NCI-H2081 (cell line): Measurements from ENCODE around the gene UROS.

ENCODE experiments used
- DNase-seq, 2 experiments: peaks; one replicate each; lab custom pipeline; 2025; lab: John Stamatoyannopoulos, UW

Gene UROS

DNA sequence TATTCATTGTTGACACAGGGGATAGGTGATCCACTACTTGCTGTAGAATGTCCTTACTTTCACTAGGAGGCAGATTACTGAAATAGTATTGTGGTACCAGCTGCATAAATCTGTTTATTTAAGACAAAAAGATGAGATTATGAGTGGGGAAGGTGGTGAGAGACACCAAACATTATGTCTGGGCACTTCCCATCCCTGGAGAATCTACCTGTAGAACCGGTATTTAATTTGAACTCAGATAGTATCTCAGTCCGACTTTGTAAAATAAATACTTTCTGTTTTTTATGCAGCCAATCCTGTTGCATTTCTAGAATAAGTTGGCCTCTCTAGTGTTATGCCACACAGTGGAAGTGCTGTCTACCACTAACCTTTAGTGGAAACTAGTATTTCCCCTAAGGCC lies 13.7 kb upstream of the UROS start:
- DNase-seq: no peak

DNA sequence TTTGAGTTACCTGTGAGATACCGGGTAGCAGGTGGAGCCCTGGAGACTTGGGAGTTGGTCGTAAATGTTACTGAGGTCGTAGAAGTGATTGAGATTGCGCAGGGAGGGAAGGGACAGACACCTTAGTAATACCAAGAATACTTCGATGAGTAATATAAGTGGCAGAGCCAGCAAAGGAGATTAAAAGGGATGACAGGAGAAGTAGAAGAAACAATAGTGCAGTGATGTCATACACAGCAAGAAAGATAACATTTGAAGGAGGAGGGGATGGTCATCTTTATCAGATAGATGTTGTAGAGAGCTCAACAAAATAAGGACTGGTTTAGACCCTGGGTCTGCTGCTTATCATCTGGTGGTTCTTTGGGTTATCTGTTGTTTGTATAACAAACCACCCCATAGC lies 5.3 kb upstream of the UROS start:
- DNase-seq: no peak

DNA sequence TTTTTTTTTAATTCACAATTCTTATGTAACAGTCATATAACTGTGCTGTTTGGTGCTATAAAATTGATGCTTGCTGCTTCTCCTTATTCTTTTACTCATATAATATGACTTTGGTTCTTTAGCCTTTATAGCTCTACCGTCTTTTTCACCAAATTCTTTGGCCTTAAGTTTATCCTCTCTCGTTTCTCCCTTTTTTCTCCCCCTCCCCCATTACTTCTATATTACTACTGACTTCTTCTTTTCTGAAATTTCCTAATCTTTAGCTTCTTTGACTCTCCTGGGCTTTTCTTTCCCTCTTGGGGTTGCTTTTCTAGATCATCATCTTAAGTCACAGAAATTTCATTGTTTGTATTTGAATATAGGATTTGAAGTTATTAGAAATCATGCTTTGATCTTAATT lies 4.1 kb upstream of the UROS start:
- no peak for DNase-seq

DNA sequence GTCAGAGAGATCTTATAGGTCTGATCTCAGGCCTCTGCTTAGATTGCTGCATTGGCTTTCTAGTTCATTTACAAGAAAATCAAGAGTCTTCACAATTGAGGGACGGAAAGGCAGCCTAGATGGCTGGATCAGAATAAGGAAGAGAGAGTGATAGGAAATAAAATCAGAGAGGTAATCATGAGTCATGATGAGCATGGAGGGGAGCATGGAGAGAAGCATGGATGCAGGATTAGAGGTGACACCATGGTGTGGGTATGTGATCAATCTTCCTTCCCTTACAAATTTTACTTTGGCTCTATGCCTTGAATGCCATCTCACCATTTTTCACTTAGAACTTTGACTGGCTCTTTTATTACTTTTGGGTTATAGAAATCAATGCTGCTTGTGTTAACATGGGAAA lies 1.7 kb upstream of the UROS start:
- DNase-seq: no peak

DNA sequence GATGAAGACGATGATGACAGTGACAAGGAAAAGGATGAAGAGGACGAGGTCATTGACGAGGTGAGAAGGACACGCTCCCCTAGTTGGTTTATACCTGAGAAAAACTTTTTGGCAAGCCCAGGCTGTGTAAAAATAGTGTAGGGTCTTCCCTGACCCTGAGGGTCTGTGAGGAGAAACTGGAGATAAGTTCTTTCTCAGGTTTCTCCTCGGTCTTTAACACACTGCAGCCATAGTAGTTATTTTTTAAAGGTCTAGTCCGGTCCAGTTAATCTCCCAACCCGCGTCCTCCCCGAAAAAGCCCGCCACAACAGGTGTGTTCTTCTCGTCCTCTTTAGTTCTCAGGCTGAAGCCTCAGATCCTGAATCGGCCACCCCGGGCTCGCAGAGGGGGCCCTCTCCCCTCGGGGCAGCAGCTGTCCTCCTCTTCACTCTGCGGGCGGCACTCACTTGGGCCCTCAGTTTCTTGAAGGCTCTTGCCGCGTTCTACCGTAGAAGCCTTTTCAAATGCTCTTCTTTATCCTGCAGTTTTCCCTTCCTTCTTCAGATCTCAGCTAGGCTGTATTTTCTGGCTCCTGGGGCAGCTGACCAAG lies 699 bp upstream of the UROS start:
- no peak for DNase-seq

DNA sequence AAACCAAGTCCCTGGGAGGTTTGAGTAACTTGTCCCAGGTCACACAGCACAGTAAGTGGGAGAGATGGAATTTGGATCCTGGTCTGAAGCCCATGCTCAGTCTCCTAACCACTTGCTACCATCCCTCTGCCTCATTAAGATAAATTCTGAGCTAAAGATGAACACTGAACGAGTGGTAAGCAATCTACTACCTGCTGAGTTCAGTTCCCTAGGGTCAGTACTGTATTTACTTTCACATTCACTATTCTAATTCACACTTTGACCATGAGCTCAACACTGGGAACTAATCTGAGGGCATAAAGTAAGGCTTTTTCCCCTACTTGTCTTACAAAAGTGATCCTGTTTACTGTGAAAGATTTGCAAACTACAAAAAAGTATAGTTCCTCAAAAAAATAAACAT lies 2.4 kb downstream of the UROS start:
- no peak for DNase-seq

DNA sequence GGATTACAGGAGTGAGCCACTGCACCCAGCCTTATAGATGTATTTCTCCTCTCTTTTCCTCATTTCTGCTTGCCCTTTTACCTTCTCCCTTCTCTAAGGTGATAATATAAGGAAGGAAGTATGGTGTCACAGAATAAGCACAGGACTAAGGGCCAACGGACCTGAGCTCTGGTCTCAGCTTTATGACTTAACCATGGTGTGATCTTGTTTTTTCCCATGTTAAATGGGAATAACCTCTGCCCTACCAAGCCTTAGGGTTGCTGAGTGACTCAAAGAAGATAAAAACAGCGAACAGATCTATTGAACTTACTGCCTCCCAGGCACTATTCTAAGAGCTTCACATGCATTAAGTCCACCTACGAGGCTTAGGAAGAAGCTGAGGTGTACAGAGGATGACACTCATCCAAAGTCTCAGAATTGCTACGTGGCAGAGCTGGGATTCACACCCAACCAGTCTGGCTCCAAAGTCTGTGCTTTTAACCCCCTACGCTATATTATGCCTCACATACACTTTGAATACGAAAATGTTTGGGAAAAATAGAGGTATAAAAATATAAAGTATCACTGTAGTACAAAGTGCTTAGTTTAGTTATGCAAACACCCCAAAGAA lies 5.6 kb downstream of the UROS start:
- DNase-seq: no peak

DNA sequence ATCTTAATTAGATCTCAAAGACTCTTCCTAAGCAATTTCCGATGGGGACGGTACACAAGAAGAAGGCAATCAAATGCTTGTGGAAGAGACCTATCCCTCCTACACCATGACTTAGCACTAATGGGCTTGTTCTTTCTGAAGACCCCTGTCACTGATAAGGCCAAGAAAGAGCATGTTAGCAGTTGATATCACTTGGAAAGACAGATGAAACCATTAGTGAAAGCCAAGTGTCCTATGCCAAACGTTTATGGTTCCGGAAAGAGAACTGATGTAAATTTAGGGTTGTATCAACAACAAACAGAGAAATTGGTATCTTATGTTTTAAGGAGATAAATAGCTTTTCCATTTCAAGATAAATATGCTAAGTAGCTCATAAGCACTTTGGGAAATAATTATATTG lies 6.5 kb downstream of the UROS start:
- no peak for DNase-seq

DNA sequence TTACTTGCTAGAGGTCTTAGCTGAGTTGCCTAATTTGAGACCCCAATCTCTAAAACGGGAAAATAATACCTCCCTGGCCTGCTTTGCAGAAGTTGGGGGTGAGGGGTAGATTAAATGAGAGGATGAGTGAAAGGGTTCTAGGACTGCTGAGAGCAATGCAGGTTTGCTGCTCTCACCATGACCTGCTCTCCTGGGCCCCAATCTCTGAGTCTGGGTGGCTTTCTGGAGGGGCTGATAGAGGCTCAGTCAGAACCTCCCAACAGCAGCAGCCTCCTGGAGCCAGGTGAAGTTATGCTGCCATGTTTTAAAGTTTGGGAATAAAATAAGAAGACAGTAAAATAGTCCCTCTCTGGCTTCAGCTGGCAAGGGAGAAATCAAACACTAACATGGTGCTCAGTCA lies 7.3 kb downstream of the UROS start:
- no peak for DNase-seq

DNA sequence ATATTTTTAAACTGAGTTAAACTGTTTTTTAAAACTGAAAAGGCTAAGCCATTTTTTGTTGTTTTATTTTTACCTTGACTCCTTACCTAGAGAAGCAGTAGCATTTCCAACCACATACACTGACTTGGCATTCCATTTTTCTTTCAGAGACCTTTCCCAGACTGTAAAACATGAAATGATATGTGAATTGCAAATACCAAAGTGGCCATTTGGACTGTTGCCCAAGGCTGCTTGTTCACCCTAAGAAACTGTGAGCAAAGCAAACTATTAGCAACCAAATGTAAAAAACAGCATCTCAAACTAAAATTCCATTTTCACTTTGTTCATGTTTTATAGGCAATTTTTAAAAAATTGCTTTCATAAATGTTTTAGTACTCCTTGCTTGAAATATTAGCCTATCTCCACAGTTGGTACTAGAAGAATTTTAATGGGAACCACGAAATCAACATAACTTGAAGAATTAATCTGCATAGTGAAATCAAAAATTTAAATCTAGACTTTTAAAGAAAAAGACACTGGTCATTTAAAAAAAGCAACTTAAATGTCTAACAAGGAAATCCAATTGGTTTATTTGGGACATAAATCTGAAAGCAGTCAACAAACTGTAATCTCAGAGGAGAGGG lies 10.8 kb downstream of the UROS start:
- no peak for DNase-seq

DNA sequence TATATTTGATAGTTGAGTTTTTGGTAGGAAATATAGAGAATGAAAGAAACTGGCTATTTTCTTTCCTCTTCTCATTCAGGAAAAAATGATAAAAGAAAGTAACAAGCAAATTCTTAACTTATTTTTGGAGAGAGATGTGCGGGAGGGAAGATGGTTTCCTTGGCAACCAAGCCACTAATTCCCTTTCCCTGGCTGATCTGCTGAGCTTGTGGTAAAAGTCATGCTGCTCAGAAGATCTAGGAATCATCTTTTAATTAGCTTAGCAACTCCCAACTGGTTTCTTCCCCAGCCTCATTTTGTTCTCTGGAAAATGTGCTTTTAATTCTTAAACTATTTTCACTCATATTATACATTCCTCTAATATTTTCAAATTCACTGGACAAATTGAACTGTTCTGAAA lies 11.8 kb downstream of the UROS start:
- DNase-seq: no peak

DNA sequence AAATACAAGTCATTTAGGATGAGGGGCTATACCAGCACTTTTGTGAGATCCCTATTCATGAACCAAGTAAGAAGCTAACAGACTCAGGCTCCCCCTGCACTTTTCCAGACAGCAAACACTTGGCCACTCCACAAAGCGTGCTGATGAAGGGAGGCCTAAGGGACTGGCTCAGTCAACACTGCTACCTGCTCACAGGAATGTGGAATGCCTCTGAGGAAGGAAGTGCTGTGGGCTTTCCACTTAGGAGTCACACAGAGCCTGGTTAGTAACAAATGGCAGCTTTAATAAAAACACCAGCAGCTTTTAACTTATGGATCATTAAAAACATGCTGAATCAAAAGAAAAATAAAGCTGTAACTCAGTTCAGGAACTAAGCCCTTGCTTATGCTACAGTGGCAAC lies 15.0 kb downstream of the UROS start:
- no peak for DNase-seq

DNA sequence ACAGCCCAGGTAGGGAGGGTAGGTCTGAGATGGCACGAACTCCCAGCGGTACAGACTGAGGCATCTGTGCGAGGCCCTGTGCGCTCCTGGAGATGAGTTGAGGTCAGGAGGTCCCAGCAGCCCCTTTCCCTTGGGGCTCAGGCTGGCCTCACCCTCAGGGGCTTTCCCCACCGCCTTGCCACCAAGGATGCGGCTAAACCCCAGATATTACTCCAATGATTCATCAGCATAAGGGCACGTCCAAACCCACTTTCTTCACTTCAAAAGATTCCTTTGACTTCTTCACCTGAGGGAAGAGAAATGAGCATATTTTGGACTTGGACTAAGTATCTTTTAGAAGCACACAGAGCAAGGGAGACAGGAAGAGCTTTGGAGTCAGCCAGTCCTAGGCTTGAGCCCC lies 20.3 kb downstream of the UROS start:
- DNase-seq: no peak

DNA sequence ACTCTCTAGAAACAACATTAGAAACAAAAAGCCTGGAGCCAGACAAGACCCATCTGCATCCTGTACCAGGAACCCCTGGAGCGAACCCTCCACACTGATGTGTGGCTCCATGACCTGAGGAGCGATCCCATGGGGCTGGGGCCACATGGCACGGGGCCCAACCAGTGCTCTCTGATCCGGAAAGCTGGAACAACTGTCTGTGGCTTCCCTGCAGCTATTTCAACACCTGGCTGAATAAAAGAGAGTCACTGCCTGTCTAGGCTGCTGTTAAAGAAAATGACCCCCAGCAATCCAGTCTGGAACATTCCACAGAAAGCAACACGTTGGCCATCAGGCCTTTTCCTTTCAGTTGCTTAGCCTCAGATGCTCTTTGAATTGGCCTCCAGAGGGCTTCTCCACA lies 20.9 kb downstream of the UROS start:
- no peak for DNase-seq

DNA sequence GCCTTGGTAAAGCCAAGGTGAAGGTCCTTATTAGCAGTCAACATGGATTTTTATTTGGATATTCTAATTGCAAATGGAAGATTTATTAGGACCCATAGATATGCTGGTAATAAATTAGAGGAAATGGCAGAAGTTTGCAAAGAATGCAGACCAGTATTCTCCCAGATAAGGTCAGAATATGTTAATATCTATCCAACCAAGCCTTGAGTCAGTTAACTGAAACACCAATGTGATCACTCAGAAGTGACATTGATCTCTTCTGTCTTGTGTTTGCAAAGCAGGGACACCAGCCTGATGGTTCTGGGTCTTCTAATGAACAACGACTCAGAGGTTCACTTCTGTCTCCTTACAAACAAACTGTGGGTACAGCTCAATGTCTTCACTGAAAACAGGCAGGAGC lies 21.5 kb downstream of the UROS start:
- no peak for DNase-seq

DNA sequence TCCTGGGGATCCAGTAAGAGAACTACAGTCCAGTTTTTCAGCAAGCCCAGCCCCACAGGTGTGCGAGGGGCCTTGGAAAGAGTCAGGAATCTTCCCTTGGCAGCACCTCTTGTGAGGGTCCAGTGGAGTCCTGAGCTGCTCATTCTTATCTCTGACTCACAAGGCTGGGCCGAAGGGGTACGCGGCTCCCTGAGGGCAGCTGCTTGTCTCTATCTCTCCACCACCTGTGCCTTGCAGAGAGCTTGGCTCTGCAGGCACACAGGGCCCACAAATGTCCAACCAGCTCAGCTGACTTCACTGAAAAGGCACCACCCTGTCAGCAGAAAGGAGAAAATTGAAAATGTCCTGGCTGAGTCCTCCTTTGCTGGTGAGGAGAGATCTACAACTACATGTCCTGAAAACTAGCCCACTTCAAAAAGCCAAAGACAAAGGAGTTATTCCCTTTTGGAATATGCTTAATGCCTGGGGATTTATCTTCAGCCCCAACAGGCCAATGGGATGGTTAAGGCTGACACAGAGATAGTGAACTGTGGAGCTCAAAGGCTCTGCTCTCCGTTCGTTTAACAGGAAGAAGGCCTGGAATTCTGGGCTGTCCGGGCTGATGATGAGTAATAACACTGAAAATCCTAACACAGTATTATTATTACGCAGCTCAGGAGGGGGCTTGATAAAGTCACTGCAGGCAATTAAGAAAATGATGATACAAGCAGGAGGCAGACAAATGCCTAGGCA lies 23.4 kb downstream of the UROS start:
- no peak for DNase-seq

DNA sequence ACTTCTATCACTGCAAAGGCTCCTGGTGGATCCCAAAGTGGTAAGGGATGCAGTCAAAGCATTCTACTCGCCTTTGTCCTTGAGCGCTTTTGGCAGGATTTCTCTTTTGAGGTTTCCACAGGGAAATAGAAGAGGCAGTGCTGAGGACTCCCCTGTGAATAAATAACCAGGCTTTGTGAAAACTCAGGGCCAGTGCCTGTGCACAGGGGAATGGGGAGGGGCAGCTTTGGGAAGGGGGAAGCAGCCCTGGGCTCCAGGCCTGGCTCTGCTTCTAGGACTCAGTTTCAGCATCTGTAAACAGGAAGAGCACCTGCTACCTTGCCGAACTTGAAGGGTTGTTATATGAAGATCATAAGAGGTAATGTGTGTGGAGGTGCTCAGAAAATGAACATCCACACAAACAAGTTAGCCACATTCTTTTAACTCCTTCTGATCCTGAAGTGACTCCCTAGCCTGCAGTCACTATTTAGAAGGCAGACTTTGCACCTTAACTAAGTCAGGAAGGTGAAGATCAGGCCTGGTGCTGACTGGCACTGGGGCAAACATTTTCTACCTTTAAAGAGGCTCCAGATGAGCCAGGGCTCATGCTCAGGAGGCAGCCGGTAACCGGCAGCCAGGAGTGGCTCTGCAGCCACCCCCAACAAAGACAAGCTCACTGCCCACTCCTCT lies 24.9 kb downstream of the UROS start:
- DNase-seq: no peak

DNA sequence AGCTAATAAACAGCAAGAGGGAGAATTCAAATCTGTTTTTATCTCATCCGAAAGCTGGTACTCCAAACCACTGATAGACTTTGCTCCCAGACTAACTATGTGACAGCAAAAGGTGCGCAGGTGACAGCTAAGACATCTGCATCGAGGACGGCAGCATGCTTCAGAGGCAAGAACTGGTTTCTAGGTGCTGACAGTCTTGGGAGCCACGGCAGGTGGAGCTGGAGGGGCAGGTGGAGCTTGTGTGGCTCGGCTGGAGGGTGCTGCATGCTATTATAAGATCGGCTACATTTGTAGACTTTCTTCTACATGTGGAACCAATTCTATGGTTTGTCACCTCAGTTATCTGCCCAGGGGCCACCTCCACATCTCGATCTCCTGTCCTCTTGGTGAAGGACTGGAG lies 25.6 kb downstream of the UROS start:
- no peak for DNase-seq

DNA sequence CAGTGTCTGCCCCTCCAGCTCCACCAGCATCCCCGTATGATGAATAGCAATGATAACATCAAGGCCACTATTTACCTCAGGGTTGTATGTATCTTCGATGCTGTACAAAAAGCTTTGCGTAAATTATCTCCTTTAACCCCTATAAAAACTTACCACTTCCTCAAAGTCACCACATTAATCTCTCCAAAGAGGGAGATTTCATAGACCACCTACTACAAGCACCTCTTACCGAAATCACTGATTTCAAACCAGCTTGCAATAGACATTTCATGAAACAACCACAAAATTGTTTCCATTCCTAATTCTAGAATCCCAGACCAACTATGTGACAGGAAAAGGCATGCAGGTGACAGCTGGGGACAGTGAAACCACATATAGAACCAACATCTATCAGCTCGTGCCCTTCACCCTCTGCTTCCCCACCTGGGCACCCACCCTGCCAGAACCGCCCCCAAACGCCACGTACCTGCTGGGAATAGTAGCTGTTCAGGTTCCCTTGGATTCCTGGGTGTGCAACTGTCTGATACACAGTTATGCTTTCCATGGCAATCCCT lies 27.3 kb downstream of the UROS start:
- DNase-seq: no peak

DNA sequence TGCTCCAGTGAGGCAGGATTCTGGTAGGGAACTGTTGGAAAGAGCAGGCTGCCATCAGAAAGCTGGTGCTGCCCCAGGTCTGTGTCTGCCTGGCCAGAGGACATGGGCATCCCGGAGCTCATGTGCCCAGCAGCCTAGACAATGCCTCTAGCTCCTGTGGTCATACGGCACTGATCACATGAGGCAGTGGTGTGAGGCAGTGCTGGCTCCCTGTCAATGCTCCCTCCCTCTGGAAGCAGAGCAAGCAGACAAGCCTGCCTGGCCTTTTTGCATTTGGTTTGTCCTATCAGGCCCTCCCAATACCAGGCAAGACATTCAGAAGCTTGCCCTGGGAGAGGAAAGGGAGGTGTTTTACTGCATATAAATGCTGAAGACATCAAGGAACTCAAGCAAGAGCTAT lies 27.9 kb downstream of the UROS start:
- no peak for DNase-seq

DNA sequence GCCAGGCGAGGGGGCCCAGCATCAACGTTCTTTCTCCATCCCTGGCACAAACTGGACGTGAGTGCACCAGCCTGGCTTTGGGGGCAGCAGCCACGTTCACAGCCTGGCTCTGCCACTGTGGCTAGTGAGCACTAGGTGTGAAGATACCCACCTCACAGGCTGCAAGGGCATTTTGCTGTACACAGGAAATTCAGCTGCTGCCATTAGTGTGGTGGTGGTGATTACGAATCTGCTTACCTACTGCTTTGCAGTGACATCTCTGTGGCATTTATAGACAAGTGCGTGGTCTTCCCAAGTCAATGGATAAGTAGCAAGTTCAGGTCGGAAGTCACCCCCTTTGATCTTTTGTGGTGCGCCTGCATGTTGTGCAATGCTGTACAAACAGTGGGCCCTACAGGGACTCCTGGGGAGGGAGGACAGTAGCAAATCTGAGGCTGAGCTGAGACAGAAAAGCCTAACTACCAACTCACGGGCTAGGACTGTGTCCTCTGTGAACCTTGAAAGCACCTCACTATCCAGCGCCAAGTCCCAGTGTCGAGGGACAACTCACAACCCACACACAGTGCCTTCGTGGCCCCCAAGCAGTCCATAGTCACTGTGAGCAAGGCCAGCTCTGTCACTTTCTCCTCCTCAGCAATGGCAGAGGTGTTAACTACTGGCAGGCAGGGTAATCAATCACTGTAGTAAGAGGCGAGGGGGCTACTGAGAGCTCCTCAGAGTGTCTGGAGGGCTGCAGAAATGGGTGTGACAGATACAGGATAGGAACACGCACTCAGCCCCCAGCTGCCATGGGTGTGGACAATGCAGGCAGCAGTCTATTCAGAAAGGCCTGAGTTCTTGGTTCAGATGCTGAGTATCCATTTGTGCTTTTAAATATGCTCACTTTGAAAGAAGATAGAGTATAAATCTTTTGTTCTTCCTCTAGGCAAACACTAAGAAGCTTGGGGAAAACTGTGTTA lies 30.4 kb downstream of the UROS start:
- DNase-seq: no peak
